Lower leg skin (tissue), 4 donors: ENCODE measurements around the gene EREG. TPM values are rescaled to one million over a fixed set of nuclear protein-coding genes. Genes with fewer than 3 reads are reported as not detected.

Source experiments
- DNase-seq, 2 donors: peaks; one replicate each; pipeline ENCODE4 v3.0.0-alpha.2; 2019; ENCODE audit warnings: low spot score in 2 of 2
- H3K4me3 ChIP-seq: fragments of 200-600 bp; sonication (generic); 2 replicates; pipeline ENCODE4 v1.5.1; 2017; ENCODE audit warnings: mild to moderate bottlenecking, low read depth; ENCODE audit not compliant: poor library complexity, severe bottlenecking
- CTCF ChIP-seq, 3 donors: fragments of 450-650 bp; IDR thresholded peaks; one replicate each; pipeline ENCODE4 v1.5.1; 2016; ENCODE audit warnings: antibody characterized with exemption in 3 of 3, mild to moderate bottlenecking in 3 of 3, moderate library complexity in 2 of 3
- POLR2A ChIP-seq, 2 donors: fragments of 450-650 bp; IDR thresholded peaks; one replicate each; pipeline ENCODE4 v1.6.1; 2016 to 2017; ENCODE audit warnings: antibody characterized with exemption in 2 of 2, mild to moderate bottlenecking in 1 of 2, moderate library complexity in 1 of 2
- WGBS, 2 donors: methylation state at CpG; one replicate each; pipeline ENCODE4 v1.1.5; 2018; 5-methylcytosine and 5-hydroxymethylcytosine counted together
- intact Hi-C: fragments of 100-400 bp; cut with DNase I; formaldehyde crosslinking; loops from one replicate; pipeline ENCODE4 v1.15.0; 2023; ENCODE audit warnings: low total_unique reads
- total RNA-seq, 4 donors: library from RNA; depleted of rRNA; stranded (reverse); fragments of >200 nt; gene quantifications; one replicate each; pipeline ENCODE4 v1.1.0, GENCODE V29; 2016

The EREG gene
- total RNA-seq, 4 donors from 2014 or later, result 21.4 to 52.1 (median 44.3) TPM

GRCh38 chr4:74400395-74400794 is 35.5 kb downstream of the EREG start:
- TF ChIP-seq CTCF (IDR thresholded peaks at IDR 0.05) (no peak), POLR2A (IDR thresholded peaks at IDR 0.05) (no peak)
- no peak overlapping the region for H3K4me3 ChIP-seq
- no peak for DNase-seq
- WGBS, 2 donors, result 74% methylated on average over 10 of the region's 10 CpGs
- intact Hi-C loops, result no loop called here

- WGBS, 2 donors, result 59 to 66% methylated on average over 5 of the region's 5 CpGs
Observed at GRCh38 chr4:74402692-74403456, 37.9 kb downstream of the EREG start.

GRCh38 chr4:74407891-74408290 is 42.9 kb downstream of the EREG start:
- intact Hi-C loops, result no loop called here
- no peak for DNase-seq
- no peak overlapping the region for H3K4me3 ChIP-seq
- no peak for TF ChIP-seq CTCF (IDR thresholded peaks at IDR 0.05)
- TF ChIP-seq POLR2A (IDR thresholded peaks at IDR 0.05), result no peak

More at GRCh38 chr4:74402692-74403456, 37.9 kb downstream of the EREG start:
- no peak for DNase-seq
- H3K4me3 ChIP-seq, result no peak overlapping the region
- TF ChIP-seq POLR2A (IDR thresholded peaks at IDR 0.05) (no peak), CTCF (IDR thresholded peaks at IDR 0.05) (no peak)
- intact Hi-C loops, result no loop called here

- intact Hi-C loops, result no loop called here
- no peak for TF ChIP-seq CTCF (IDR thresholded peaks at IDR 0.05)
- TF ChIP-seq POLR2A (IDR thresholded peaks at IDR 0.05), result no peak
- WGBS, 2 donors, result 50 to 57% methylated on average over 3 of the region's 3 CpGs
- no peak overlapping the region for H3K4me3 ChIP-seq
- DNase-seq, result no peak
Observed at GRCh38 chr4:74408639-74409038, 43.7 kb downstream of the EREG start.

- no peak for DNase-seq
- TF ChIP-seq CTCF (IDR thresholded peaks at IDR 0.05), result no peak
- TF ChIP-seq POLR2A (IDR thresholded peaks at IDR 0.05), result no peak
- intact Hi-C loops, result no loop called here
- 18 to 21% methylated on average over 2 of the region's 2 CpGs for WGBS, 2 donors
- no peak overlapping the region for H3K4me3 ChIP-seq
Observed at GRCh38 chr4:74410272-74410671, 45.3 kb downstream of the EREG start.

- no peak for DNase-seq
- intact Hi-C loops, result no loop called here
- TF ChIP-seq CTCF (IDR thresholded peaks at IDR 0.05) (no peak), POLR2A (IDR thresholded peaks at IDR 0.05) (no peak)
- H3K4me3 ChIP-seq, result no peak overlapping the region
Observed at GRCh38 chr4:74412225-74412624, 47.3 kb downstream of the EREG start.
